Tibial nerve (tissue), 4 donors: ENCODE data around the gene UGT2B17. TPM values are rescaled to one million over a fixed set of nuclear protein-coding genes. Genes with fewer than 3 reads are reported as not detected.
"Not testable (repeated sequence)": the region's sequence is repeated elsewhere in the genome, so short reads cannot be mapped to it uniquely, and the experiment has no call there.

Experiments
- DNase-seq, 2 donors: peaks; one replicate each; pipeline ENCODE4 v3.0.0-alpha.2; 2019; ENCODE audit warnings: low spot score in 2 of 2
- H3K27ac ChIP-seq, 4 donors: fragments of 200-600 bp; sonication (generic) in 3 of 4; one replicate each; pipeline ENCODE4 v1.5.1; 2017 to 2019; ENCODE audit warnings: mild to moderate bottlenecking in 1 of 4
- H3K27me3 ChIP-seq, 2 donors: fragments of 200-600 bp; sonication (generic) in 1 of 2; one replicate each; pipeline versions ENCODE4 v1.5.1 to v1.6.0; 2017 to 2019
- H3K36me3 ChIP-seq, 3 donors: fragments of 200-600 bp; sonication (generic); one replicate each; pipeline ENCODE4 v1.5.1; 2018 to 2019
- H3K4me1 ChIP-seq, 4 donors: fragments of 200-600 bp; sonication (generic) in 3 of 4; one replicate each; pipeline ENCODE4 v1.5.1; 2017 to 2019
- H3K4me3 ChIP-seq, 4 donors: fragments of 200-600 bp; sonication (generic) in 3 of 4; one replicate each; pipeline ENCODE4 v1.5.1; 2017 to 2019; ENCODE audit warnings: mild to moderate bottlenecking in 1 of 4, moderate library complexity in 1 of 4
- H3K9me3 ChIP-seq, 4 donors: fragments of 200-600 bp; sonication (generic) in 3 of 4; one replicate each; pipeline ENCODE4 v1.5.1; 2017 to 2019
- CTCF ChIP-seq, 5 experiments: fragments of 200-600 bp in 3 of 5; fragments of 450-650 bp in 2 of 5; sonication (generic) in 3 of 5; IDR thresholded peaks; one replicate each; pipeline ENCODE4 v1.5.1; 2016 to 2019; ENCODE audit warnings: antibody characterized with exemption in 5 of 5, mild to moderate bottlenecking in 3 of 5, moderate library complexity in 2 of 5
- EP300 ChIP-seq, 2 donors: sonication (generic); formaldehyde crosslinking; IDR thresholded peaks; one replicate each; pipeline ENCODE4 v1.6.1; 2017; ENCODE audit warnings: antibody characterized with exemption in 2 of 2, mild to moderate bottlenecking in 1 of 2
- POLR2A ChIP-seq, 2 donors: fragments of 450-650 bp; IDR thresholded peaks; one replicate each; pipeline ENCODE4 v1.6.1; 2017; ENCODE audit warnings: antibody characterized with exemption in 2 of 2, mild to moderate bottlenecking in 2 of 2, moderate library complexity in 2 of 2
- WGBS, 2 donors: methylation state at CpG; one replicate each; pipeline ENCODE4 v1.1.5; 2018; 5-methylcytosine and 5-hydroxymethylcytosine counted together
- total RNA-seq, 4 donors: library from RNA; depleted of rRNA; stranded (reverse); fragments of >200 nt; gene quantifications; one replicate each; pipeline ENCODE4 v1.1.0, GENCODE V29; 2016

UGT2B17 gene
- total RNA-seq, 4 donors from 2014 or later, result not detected

- no peak for DNase-seq
- no peak overlapping the region for H3K4me3 ChIP-seq
- TF ChIP-seq CTCF (IDR thresholded peaks at IDR 0.05), result no peak
- no peak overlapping the region for H3K27ac ChIP-seq
- no peaks in the 10 kb centered on the region for H3K4me1 ChIP-seq
- no peaks in the 10 kb centered on the region for H3K27me3 ChIP-seq
- 84 to 87% methylated on average over 1 of the region's 1 CpG for WGBS, 2 donors
- no peaks in the 10 kb centered on the region for H3K36me3 ChIP-seq
- no peaks in the 10 kb centered on the region for H3K9me3 ChIP-seq
Observed at GRCh38 chr4:68591204-68591603, 15.1 kb upstream of the UGT2B17 start.

GRCh38 chr4:68589790-68590189 lies 13.7 kb upstream of the UGT2B17 start:
- Histone ChIP-seq H3K36me3 (no peaks in the 10 kb centered on the region), H3K4me1 (no peaks in the 10 kb centered on the region), H3K4me3 (no peak overlapping the region), H3K27me3 (no peaks in the 10 kb centered on the region), H3K27ac (no peak overlapping the region), H3K9me3 (no peaks in the 10 kb centered on the region)
- TF ChIP-seq POLR2A (IDR thresholded peaks at IDR 0.05), result no peak
- no peak for TF ChIP-seq CTCF (IDR thresholded peaks at IDR 0.05)
- TF ChIP-seq EP300 (IDR thresholded peaks at IDR 0.05), result no peak
- no peak for DNase-seq

- no peak for DNase-seq
- no peak overlapping the region for H3K4me3 ChIP-seq
- no peaks in the 10 kb centered on the region for H3K9me3 ChIP-seq
- no peak for TF ChIP-seq EP300 (IDR thresholded peaks at IDR 0.05)
- no peak for TF ChIP-seq POLR2A (IDR thresholded peaks at IDR 0.05)
- TF ChIP-seq CTCF (IDR thresholded peaks at IDR 0.05), result no peak
- H3K36me3 ChIP-seq, result no peaks in the 10 kb centered on the region
- no peaks in the 10 kb centered on the region for H3K4me1 ChIP-seq
- no peaks in the 10 kb centered on the region for H3K27me3 ChIP-seq
- WGBS, 2 donors, result 87 to 95% methylated on average over 3 of the region's 4 CpGs
- no peak overlapping the region for H3K27ac ChIP-seq
Observed at GRCh38 chr4:68582339-68582717, 6.2 kb upstream of the UGT2B17 start.

- no peaks in the 10 kb centered on the region for H3K4me1 ChIP-seq
- TF ChIP-seq POLR2A (IDR thresholded peaks at IDR 0.05) (no peak), EP300 (IDR thresholded peaks at IDR 0.05) (no peak), CTCF (IDR thresholded peaks at IDR 0.05) (no peak)
- H3K4me3 ChIP-seq, result no peak overlapping the region
- no peak for DNase-seq
- H3K36me3 ChIP-seq, result no peaks in the 10 kb centered on the region
- H3K27ac ChIP-seq, result no peak overlapping the region
- no peaks in the 10 kb centered on the region for H3K27me3 ChIP-seq
- H3K9me3 ChIP-seq, result no peaks in the 10 kb centered on the region
- 84 to 100% methylated on average over 3 to 6 of the region's 6 CpGs for WGBS, 2 donors
Observed at GRCh38 chr4:68581383-68582338, 5.5 kb upstream of the UGT2B17 start.

GRCh38 chr4:68577590-68577989 lies 1.5 kb upstream of the UGT2B17 start:
- no peaks in the 10 kb centered on the region for H3K36me3 ChIP-seq
- WGBS, 2 donors, result 88 to 95% methylated on average over 3 of the region's 3 CpGs
- H3K27ac ChIP-seq, result no peak overlapping the region
- H3K4me3 ChIP-seq, result no peak overlapping the region
- no peaks in the 10 kb centered on the region for H3K9me3 ChIP-seq
- TF ChIP-seq POLR2A (IDR thresholded peaks at IDR 0.05) (no peak), EP300 (IDR thresholded peaks at IDR 0.05) (no peak), CTCF (IDR thresholded peaks at IDR 0.05) (no peak)
- no peak for DNase-seq
- no peaks in the 10 kb centered on the region for H3K27me3 ChIP-seq
- H3K4me1 ChIP-seq, result no peaks in the 10 kb centered on the region

- H3K4me1 ChIP-seq, H3K27ac ChIP-seq, H3K4me3 ChIP-seq, DNase-seq, H3K36me3 ChIP-seq, H3K9me3 ChIP-seq, H3K27me3 ChIP-seq: not testable (repeated sequence)
- WGBS, 2 donors, result 73 to 91% methylated on average over 3 to 5 of the region's 5 CpGs
Observed at GRCh38 chr4:68575636-68576035, 486 bp downstream of the UGT2B17 start.
